Parathyroid adenoma (tissue), 2 donors: Measurements from ENCODE around the gene CORO2A.

Experiments used
- H2AFZ ChIP-seq: fragments of 300-600 bp; sonication (generic); one replicate; pipeline ENCODE4 v1.7.0; 2017; ENCODE audit warnings: antibody characterized with exemption, mild to moderate bottlenecking
- H3K27ac ChIP-seq: fragments of 300-600 bp; sonication (generic); one replicate; pipeline ENCODE4 v1.7.0; 2017
- H3K27me3 ChIP-seq: fragments of 300-600 bp; sonication (generic); one replicate; pipeline ENCODE4 v1.7.0; 2017; ENCODE audit warnings: low read length; ENCODE audit not compliant: control insufficient read depth, insufficient read depth
- H3K36me3 ChIP-seq: fragments of 300-600 bp; sonication (generic); one replicate; pipeline ENCODE4 v1.7.0; 2017; ENCODE audit warnings: low read length; ENCODE audit not compliant: control insufficient read depth, insufficient read depth
- H3K4me1 ChIP-seq: fragments of 300-600 bp; sonication (generic); one replicate; pipeline ENCODE4 v1.7.0; 2017; ENCODE audit warnings: control low read depth
- H3K4me2 ChIP-seq: fragments of 300-600 bp; sonication (generic); one replicate; pipeline ENCODE4 v1.7.0; 2017; ENCODE audit warnings: low read length
- H3K4me3 ChIP-seq: fragments of 300-600 bp; sonication (generic); one replicate; pipeline ENCODE4 v1.7.0; 2017; ENCODE audit warnings: low read depth, low read length
- H3K79me2 ChIP-seq: fragments of 300-600 bp; sonication (generic); one replicate; pipeline ENCODE4 v1.7.0; 2017; ENCODE audit warnings: control low read depth
- H3K9ac ChIP-seq: fragments of 300-600 bp; sonication (generic); one replicate; pipeline ENCODE4 v1.7.0; 2017; ENCODE audit warnings: mild to moderate bottlenecking
- H3K9me3 ChIP-seq: fragments of 300-600 bp; sonication (generic); one replicate; pipeline ENCODE4 v1.7.0; 2017; ENCODE audit warnings: low read length; ENCODE audit not compliant: control insufficient read depth
- CTCF ChIP-seq: fragments of 300-600 bp; sonication (generic); IDR thresholded peaks from one replicate; pipeline ENCODE4 v1.7.0; 2017; ENCODE audit warnings: antibody characterized with exemption, mild to moderate bottlenecking
- donor health status: primary hyperparathyroidism.

Gene CORO2A

DNA sequence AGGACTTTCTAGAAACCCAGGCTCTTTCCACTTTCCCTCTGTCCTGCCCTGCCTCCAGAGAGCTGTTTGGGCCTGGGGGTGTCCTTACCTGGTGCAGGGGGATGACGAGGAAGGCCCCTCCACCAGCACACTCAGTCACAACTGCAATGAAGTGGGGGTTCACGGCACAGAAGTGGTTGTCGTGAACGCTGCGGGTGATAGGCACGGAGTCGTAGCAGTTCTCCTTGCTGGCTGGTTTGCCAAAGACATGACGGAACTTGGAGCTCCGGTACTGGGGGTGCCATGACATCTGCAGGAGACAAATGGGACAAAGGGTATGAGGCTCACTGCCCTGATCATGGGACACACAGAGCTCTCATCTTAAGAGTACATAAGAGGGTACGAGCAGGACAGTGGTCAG is 35.1 kb downstream of the CORO2A start:
- Histone ChIP-seq H3K4me1 (no peaks in the 10 kb centered on the region), H3K9ac (no peak overlapping the region), H3K27me3 (no peaks in the 10 kb centered on the region), H3K27ac (no peak overlapping the region), H3K36me3 (no peaks in the 10 kb centered on the region), H3K9me3 (no peaks in the 10 kb centered on the region), H3K4me2 (no peak overlapping the region), H3K79me2 (no peaks in the 10 kb centered on the region), H2AFZ (no peak overlapping the region), H3K4me3 (no peak overlapping the region)
- TF ChIP-seq CTCF: no peak

- H2AFZ ChIP-seq: no peak overlapping the region
- H3K9me3 ChIP-seq: no peaks in the 10 kb centered on the region
- H3K4me2 ChIP-seq: no peak overlapping the region
- no peaks in the 10 kb centered on the region for H3K27me3 ChIP-seq
- H3K36me3 ChIP-seq: no peaks in the 10 kb centered on the region
- no peaks in the 10 kb centered on the region for H3K4me1 ChIP-seq
- no peak for TF ChIP-seq CTCF
- H3K9ac ChIP-seq: no peak overlapping the region
- no peak overlapping the region for H3K27ac ChIP-seq
- no peaks in the 10 kb centered on the region for H3K79me2 ChIP-seq
- no peak overlapping the region for H3K4me3 ChIP-seq
Observed at GRCh38 chr9:98154678-98155077, 37.8 kb downstream of the CORO2A start.

DNA sequence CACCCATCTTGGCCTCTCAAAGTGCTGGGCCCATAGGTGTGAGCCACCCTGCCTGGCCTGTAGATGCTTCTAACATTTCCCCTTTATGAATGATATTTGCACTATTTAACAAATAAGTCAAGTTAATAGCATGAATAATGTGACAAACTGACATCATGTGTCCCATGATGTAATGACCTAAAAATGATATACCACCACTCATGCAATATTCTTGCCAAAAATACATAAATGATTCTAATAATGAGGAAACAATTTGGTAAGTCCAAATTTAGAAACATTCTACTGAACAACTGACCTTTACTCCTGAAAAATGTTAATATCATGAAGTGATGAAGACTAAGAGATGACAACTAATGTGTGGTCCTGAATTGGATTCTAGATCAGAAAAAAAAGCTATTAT is 39.9 kb downstream of the CORO2A start:
- Histone ChIP-seq H3K27ac (no peak overlapping the region), H3K9ac (no peak overlapping the region), H3K36me3 (no peaks in the 10 kb centered on the region), H3K4me2 (no peak overlapping the region), H3K9me3 (no peaks in the 10 kb centered on the region), H3K4me1 (no peaks in the 10 kb centered on the region), H3K27me3 (no peaks in the 10 kb centered on the region), H3K4me3 (no peak overlapping the region), H2AFZ (no peak overlapping the region), H3K79me2 (no peaks in the 10 kb centered on the region)
- TF ChIP-seq CTCF: no peak

DNA sequence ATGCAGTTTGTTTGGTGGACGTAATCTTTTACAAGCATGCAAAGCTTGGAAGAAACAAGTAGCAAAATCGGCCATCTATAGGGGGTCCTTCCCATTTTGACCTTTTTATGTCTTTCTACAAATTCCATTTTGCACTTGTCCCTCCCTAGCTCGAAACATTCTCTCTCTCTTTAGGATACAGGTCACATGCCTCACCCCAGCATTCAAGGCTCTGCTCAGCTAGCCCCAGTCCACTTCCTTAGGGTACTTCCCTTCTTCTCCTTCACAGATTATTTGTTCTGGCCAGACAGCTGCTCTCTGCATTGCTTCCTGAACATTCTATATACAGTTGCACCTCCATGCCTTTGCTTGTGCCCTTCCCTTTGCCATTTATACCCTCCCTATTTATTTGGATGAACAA is 41.7 kb downstream of the CORO2A start:
- TF ChIP-seq CTCF: no peak
- no peaks in the 10 kb centered on the region for H3K27me3 ChIP-seq
- H3K4me2 ChIP-seq: no peak overlapping the region
- peaks cover 4% of the 10 kb centered on the region for H3K4me1 ChIP-seq
- H2AFZ ChIP-seq: no peak overlapping the region
- no peak overlapping the region for H3K4me3 ChIP-seq
- no peak overlapping the region for H3K9ac ChIP-seq
- no peak overlapping the region for H3K27ac ChIP-seq
- H3K9me3 ChIP-seq: no peaks in the 10 kb centered on the region
- H3K79me2 ChIP-seq: no peaks in the 10 kb centered on the region
- no peaks in the 10 kb centered on the region for H3K36me3 ChIP-seq

GRCh38 chr9:98150164-98150563 is 42.3 kb downstream of the CORO2A start:
- H3K27me3 ChIP-seq: no peaks in the 10 kb centered on the region
- H3K9me3 ChIP-seq: no peaks in the 10 kb centered on the region
- H3K9ac ChIP-seq: no peak overlapping the region
- H3K36me3 ChIP-seq: no peaks in the 10 kb centered on the region
- H3K79me2 ChIP-seq: no peaks in the 10 kb centered on the region
- H3K27ac ChIP-seq: no peak overlapping the region
- no peak overlapping the region for H3K4me3 ChIP-seq
- no peak for TF ChIP-seq CTCF
- H3K4me2 ChIP-seq: no peak overlapping the region
- no peak overlapping the region for H2AFZ ChIP-seq
- H3K4me1 ChIP-seq: peaks cover 4% of the 10 kb centered on the region
